AG04450 (cell line): Measurements from ENCODE around the gene RPS6KC1. TPM values are rescaled to one million over a fixed set of nuclear protein-coding genes. Genes with fewer than 3 reads are reported as not detected.
"Not testable (repeated sequence)": the region's sequence is repeated elsewhere in the genome, so short reads cannot be mapped to it uniquely, and the experiment has no call there.

Experiments used
- CTCF ChIA-PET: fragments of 300-600, 350-600 bp; formaldehyde crosslinking; extraction: SDS; loops from one replicate; lab custom pipeline; 2022; ENCODE audit warnings: antibody characterized with exemption, inconsistent platforms; lab: Charles Lee
- POLR2A ChIA-PET: fragments of 350-600 bp; formaldehyde crosslinking; extraction: SDS; loops from one replicate; lab custom pipeline; 2021; ENCODE audit warnings: antibody characterized with exemption, inconsistent platforms; lab: Yijun Ruan, JAX
- DNase-seq: peaks from one replicate; pipeline ENCODE4 v3.0.0-alpha.2; 2011; ENCODE audit warnings: low read depth, low spot score
- H3K27ac ChIP-seq: one replicate; pipeline ENCODE4 v1.5.1; 2012; ENCODE audit warnings: low read depth, low read length, control low read depth
- H3K27me3 ChIP-seq: one replicate; pipeline ENCODE4 v1.6.0; 2012; ENCODE audit warnings: low read length; ENCODE audit not compliant: control insufficient read depth, insufficient read depth
- H3K4me3 ChIP-seq: 2 replicates; pipeline ENCODE4 v1.5.1; 2011; ENCODE audit warnings: mild to moderate bottlenecking, low read depth, low read length, control low read depth
- H3K9me3 ChIP-seq: 2 replicates; pipeline ENCODE4 v1.5.1; 2012; ENCODE audit warnings: low read length; ENCODE audit not compliant: control insufficient read depth, insufficient read depth
- CTCF ChIP-seq: IDR thresholded peaks from 2 replicates; pipeline ENCODE4 v1.5.1; 2011; ENCODE audit warnings: low read depth, low read length, control low read depth, inconsistent platforms
- polyA plus RNA-seq: library from polyadenylated mRNA; depleted of rRNA; stranded (reverse); fragments of >200 nt; gene quantifications from 2 replicates; pipeline ENCODE4 v1.2.3, GENCODE V29; 2011

Gene RPS6KC1
- polyA plus RNA-seq, 1 experiment = 25.3 TPM

GRCh38 chr1:213032651-213033050 is 18.4 kb upstream of the RPS6KC1 start:
- no peak overlapping the region for H3K4me3 ChIP-seq
- peaks cover 9% of the 10 kb centered on the region for H3K27me3 ChIP-seq
- no peak for DNase-seq
- H3K9me3 ChIP-seq = no peaks in the 10 kb centered on the region
- TF ChIP-seq CTCF = no peak
- ChIA-PET POLR2A (interaction anchor here (0.6 kb wide), 1 partner anchor 54 kb away, joined by 3 read pairs; no protein-coding TSS in a partner anchor), CTCF (no interaction called here)
- no peak overlapping the region for H3K27ac ChIP-seq

- no peak for TF ChIP-seq CTCF
- POLR2A ChIA-PET = no interaction called here
These were observed 16.3 kb upstream of the RPS6KC1 start for GRCh38 chr1:213034713-213035112.

GRCh38 chr1:213035573-213035972 is 15.5 kb upstream of the RPS6KC1 start:
- ChIA-PET POLR2A (no interaction called here), CTCF (no interaction called here)
- Histone ChIP-seq H3K4me3 (no peak overlapping the region), H3K27ac (no peak overlapping the region), H3K27me3 (peaks cover 7% of the 10 kb centered on the region), H3K9me3 (no peaks in the 10 kb centered on the region)
- TF ChIP-seq CTCF = no peak
- DNase-seq = no peak

More at GRCh38 chr1:213034713-213035112, 16.3 kb upstream of the RPS6KC1 start:
- Histone ChIP-seq H3K4me3 (no peak overlapping the region), H3K27ac (no peak overlapping the region), H3K9me3 (no peaks in the 10 kb centered on the region), H3K27me3 (peaks cover 9% of the 10 kb centered on the region)
- DNase-seq = no peak
- CTCF ChIA-PET = interaction anchor here (0.6 kb wide), 1 partner anchor 36 kb away, joined by 3 read pairs; no protein-coding TSS in a partner anchor

GRCh38 chr1:213041443-213041842 is 9.6 kb upstream of the RPS6KC1 start:
- ChIA-PET POLR2A (no interaction called here), CTCF (no interaction called here)
- no peaks in the 10 kb centered on the region for H3K9me3 ChIP-seq
- no peak overlapping the region for H3K27ac ChIP-seq
- DNase-seq = no peak
- H3K4me3 ChIP-seq = no peak overlapping the region
- TF ChIP-seq CTCF = no peak
- peaks cover under 1% of the 10 kb centered on the region for H3K27me3 ChIP-seq

GRCh38 chr1:213045321-213046226 is 5.5 kb upstream of the RPS6KC1 start:
- POLR2A ChIA-PET = interaction anchor here (0.6 kb wide), 1 partner anchor 216 kb away, joined by 13 read pairs; no protein-coding TSS in a partner anchor
- H3K27ac ChIP-seq, H3K9me3 ChIP-seq, H3K27me3 ChIP-seq, DNase-seq, H3K4me3 ChIP-seq, CTCF ChIA-PET: not testable (repeated sequence)
